ENCODE results near the gene MCM8. TPM values are rescaled to one million over a fixed set of nuclear protein-coding genes. Genes with fewer than 3 reads are reported as not detected.

MCM8 gene
- total and polyA plus RNA-seq, 9 of the 15 experiments (the other 6 are each of a cell fraction or from before 2014, with no cell fraction given): 4.5 to 43.8 (median 25.4) TPM

DNA sequence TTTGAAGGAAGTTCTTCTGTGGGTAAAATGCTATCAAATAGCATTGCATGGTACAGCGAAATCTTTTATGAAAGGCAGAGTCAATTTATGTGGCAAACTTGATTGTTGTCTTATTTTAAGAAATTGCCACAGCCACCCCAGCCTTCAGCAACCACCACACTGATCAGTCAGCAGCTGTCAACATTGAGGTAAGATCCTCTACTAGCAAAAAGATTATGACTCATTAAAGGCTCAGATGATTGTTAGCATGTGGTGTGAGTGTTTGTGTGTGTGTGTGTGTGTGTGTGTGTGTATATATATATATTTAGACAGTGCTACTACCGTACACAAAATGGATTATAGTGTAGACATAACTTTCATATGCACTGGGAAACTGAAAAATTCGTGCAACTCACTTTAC, 75.6 kb downstream of the MCM8 start (continued):
- TF ChIP-seq, protein P1, sequence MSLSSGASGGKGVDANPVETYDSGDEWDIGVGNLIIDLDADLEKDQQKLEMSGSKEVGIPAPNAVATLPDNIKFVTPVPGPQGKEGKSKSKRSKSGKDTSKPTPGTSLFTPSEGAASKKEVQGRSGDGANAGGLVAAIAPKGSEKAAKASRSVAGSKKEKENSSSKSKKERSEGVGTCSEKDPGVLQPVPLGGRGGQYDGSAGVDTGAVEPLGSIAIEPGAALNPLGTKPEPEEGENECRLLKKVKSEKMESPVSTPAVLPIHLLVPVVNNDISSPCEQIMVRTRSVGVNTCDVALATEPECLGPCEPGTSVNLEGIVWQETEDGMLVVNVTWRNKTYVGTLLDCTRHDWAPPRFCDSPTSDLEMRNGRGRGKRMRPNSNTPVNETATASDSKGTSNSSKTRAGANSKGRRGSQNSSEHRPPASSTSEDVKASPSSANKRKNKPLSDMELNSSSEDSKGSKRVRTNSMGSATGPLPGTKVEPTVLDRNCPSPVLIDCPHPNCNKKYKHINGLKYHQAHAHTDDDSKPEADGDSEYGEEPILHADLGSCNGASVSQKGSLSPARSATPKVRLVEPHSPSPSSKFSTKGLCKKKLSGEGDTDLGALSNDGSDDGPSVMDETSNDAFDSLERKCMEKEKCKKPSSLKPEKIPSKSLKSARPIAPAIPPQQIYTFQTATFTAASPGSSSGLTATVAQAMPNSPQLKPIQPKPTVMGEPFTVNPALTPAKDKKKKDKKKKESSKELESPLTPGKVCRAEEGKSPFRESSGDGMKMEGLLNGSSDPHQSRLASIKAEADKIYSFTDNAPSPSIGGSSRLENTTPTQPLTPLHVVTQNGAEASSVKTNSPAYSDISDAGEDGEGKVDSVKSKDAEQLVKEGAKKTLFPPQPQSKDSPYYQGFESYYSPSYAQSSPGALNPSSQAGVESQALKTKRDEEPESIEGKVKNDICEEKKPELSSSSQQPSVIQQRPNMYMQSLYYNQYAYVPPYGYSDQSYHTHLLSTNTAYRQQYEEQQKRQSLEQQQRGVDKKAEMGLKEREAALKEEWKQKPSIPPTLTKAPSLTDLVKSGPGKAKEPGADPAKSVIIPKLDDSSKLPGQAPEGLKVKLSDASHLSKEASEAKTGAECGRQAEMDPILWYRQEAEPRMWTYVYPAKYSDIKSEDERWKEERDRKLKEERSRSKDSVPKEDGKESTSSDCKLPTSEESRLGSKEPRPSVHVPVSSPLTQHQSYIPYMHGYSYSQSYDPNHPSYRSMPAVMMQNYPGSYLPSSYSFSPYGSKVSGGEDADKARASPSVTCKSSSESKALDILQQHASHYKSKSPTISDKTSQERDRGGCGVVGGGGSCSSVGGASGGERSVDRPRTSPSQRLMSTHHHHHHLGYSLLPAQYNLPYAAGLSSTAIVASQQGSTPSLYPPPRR (CRISPR knock-in tag; IDR thresholded peaks at IDR 0.05; ENCODE audit: borderline replicate concordance): no peak

- POLR2A ChIA-PET: no interaction called here
- in situ Hi-C loops (cut with MboI): no loop called here
- no TSS peak for BruUV-seq (replicated peaks)
- no peak for TF ChIP-seq SAP30 (IDR thresholded peaks at IDR 0.05; ENCODE audit: borderline replicate concordance, insufficient read depth, low read depth, low read length, poor library complexity, severe bottlenecking)
- no peak for TF ChIP-seq ERF (CRISPR knock-in tag; IDR thresholded peaks at IDR 0.05)
- no peak for TF ChIP-seq TSHZ1 (CRISPR knock-in tag; IDR thresholded peaks at IDR 0.05)
- TF ChIP-seq, protein P2, sequence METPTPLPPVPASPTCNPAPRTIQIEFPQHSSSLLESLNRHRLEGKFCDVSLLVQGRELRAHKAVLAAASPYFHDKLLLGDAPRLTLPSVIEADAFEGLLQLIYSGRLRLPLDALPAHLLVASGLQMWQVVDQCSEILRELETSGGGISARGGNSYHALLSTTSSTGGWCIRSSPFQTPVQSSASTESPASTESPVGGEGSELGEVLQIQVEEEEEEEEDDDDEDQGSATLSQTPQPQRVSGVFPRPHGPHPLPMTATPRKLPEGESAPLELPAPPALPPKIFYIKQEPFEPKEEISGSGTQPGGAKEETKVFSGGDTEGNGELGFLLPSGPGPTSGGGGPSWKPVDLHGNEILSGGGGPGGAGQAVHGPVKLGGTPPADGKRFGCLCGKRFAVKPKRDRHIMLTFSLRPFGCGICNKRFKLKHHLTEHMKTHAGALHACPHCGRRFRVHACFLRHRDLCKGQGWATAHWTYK (CRISPR knock-in tag; IDR thresholded peaks at IDR 0.05): no peak
Observed at GRCh38 chr20:6028818-6029217, 78.4 kb downstream of the MCM8 start.

More at GRCh38 chr20:6028818-6029217, 78.4 kb downstream of the MCM8 start:
- ATAC-seq (no peak), DNase-seq (ENCODE audit: extremely low read depth in 1 of 4, low spot score in 3 of 4) (no peak), FAIRE-seq (no peak)
- no peaks in the 10 kb centered on the region for H3K9me1 ChIP-seq (ENCODE audit: control insufficient read depth, insufficient read depth, low read length)
- no peak overlapping the region for H3K9ac ChIP-seq (ENCODE audit: insufficient read depth in 1 of 2, low read depth in 2 of 2, low read length in 2 of 2)
- CTCF ChIA-PET (ENCODE audit: low intra/inter-chr PET ratio): no interaction called here
- H3K36me3 ChIP-seq (ENCODE audit: control insufficient read depth, insufficient read depth, low read length): peaks cover 58% of the 10 kb centered on the region
- H3K9me3 ChIP-seq (replicated peaks; ENCODE audit: control insufficient read depth, insufficient read depth, low read depth, low read length): peaks cover 3% of the 10 kb centered on the region; the same call in 1 of the 2 replicates
- H3K4me2 ChIP-seq (ENCODE audit: insufficient read depth, low read length): no peak overlapping the region
- intact Hi-C loops (cut with micrococcal nuclease): no loop called here
- no peak overlapping the region for H2AFZ ChIP-seq (ENCODE audit: low read depth, low read length)
- H3K79me2 ChIP-seq (ENCODE audit: control insufficient read depth, insufficient read depth, low read length): peaks cover 35% of the 10 kb centered on the region
- H3K27me3 ChIP-seq (ENCODE audit: control insufficient read depth in 2 of 2, insufficient read depth in 2 of 2, low read length in 2 of 2): no peaks in the 10 kb centered on the region
- peaks cover 3 to 9% of the 10 kb centered on the region in 2 experiments; a peak in 4 of 5 replicates for H3K4me1 ChIP-seq (replicated peaks in 1 of 2; ENCODE audit: control insufficient read depth in 2 of 2, insufficient read depth in 2 of 2, low read length in 2 of 2)
- no peak overlapping the region for H3K27ac ChIP-seq (ENCODE audit: extremely low read depth, low read depth, low read length)
- H3K4me3 ChIP-seq: no peak overlapping the region
- no peaks in the 10 kb centered on the region for H4K20me1 ChIP-seq (replicated peaks; ENCODE audit: control insufficient read depth, insufficient read depth, low read length)
